GM10248 (cell line): ENCODE measurements around the gene ANP32A.

Experiments
- CTCF ChIA-PET: fragments of 300-600 bp; sonication (Branson Sonifier 250); formaldehyde crosslinking; extraction: SDS; loops from one replicate; lab custom pipeline; 2021; ENCODE audit warnings: antibody characterized with exemption; lab: Yijun Ruan, JAX
- POLR2A ChIA-PET: fragments of 350-650 bp; sonication (Branson Sonifier 250); formaldehyde crosslinking; extraction: SDS; loops from one replicate; lab custom pipeline; 2020; ENCODE audit warnings: antibody characterized with exemption; lab: Yijun Ruan, JAX
- DNase-seq: peaks from one replicate; pipeline ENCODE4 v3.0.0; 2012; ENCODE audit errors: extremely low spot score
- TF ChIP-seq, protein P1 (sequence below): IDR thresholded peaks from 2 replicates; pipeline ENCODE4 v1.5.1; 2012; ENCODE audit warnings: mild to moderate bottlenecking, low read depth; ENCODE audit errors: extremely low read depth, missing control alignments, control extremely low read depth

ANP32A gene

DNA sequence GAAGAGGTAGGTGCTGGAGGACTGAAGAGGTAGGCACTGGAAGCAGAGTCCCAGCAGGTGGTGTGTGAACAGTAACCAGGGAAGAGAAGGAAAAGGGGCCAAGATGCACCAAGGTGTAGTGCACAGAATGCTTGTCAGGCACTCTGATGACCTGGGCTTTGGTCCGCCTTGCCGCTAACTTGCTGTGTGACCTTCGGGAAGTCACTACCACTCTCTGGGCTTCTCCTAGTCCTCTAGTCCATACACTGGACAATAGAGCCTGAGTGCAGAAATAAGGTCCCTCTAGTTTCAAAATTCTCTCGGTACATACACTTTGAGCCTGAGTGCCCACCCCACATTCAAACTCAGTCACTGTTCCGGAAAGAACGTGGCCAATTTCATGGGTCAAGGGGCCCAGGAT lies 24.1 kb downstream of the ANP32A start:
- POLR2A ChIA-PET, result interaction anchor here (1.0 kb wide), 1 partner anchor 20 kb away, joined by 3 read pairs; no protein-coding TSS in a partner anchor
- no peak for DNase-seq
- TF ChIP-seq, protein P1, sequence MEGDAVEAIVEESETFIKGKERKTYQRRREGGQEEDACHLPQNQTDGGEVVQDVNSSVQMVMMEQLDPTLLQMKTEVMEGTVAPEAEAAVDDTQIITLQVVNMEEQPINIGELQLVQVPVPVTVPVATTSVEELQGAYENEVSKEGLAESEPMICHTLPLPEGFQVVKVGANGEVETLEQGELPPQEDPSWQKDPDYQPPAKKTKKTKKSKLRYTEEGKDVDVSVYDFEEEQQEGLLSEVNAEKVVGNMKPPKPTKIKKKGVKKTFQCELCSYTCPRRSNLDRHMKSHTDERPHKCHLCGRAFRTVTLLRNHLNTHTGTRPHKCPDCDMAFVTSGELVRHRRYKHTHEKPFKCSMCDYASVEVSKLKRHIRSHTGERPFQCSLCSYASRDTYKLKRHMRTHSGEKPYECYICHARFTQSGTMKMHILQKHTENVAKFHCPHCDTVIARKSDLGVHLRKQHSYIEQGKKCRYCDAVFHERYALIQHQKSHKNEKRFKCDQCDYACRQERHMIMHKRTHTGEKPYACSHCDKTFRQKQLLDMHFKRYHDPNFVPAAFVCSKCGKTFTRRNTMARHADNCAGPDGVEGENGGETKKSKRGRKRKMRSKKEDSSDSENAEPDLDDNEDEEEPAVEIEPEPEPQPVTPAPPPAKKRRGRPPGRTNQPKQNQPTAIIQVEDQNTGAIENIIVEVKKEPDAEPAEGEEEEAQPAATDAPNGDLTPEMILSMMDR, result no peak
- CTCF ChIA-PET, result interaction anchor here (1.2 to 3.3 kb wide), 4 partner anchors 8 to 21 kb away, joined by 6 to 39 read pairs (median 10); no protein-coding TSS in a partner anchor

DNA sequence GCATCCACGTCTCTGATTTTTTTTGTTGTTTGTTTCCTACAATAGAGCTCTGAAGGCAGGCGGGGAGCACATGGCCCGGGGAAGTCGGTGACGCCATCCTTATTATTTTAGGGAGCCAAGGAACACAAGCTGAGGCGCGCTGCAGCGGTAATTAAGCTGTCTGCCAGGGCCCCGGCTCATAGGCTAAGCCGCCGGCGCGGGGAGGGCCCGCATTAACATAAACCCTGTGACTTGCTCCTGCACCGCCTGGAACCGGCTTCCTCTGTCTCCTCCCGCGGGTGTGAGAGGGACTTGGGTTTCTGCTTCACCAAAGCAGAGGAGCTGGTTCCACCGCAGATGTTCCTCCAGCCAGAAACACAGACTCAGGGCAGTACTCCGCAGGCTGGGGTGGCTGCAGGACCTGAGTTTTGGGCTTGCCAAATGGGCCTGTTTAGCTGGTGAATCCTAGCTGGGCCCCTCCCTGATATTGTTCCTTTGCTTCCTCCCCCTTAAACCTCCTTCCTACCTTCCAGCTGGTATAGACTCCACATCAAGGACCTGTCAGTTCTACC lies 25.3 kb downstream of the ANP32A start:
- TF ChIP-seq, protein P1, result no peak
- peak; percentile 78 for DNase-seq
- CTCF ChIA-PET, result interaction anchor here (0.8 to 4.0 kb wide), 12 partner anchors 9 to 489 kb away, joined by 3 to 39 read pairs (median 6); no protein-coding TSS in a partner anchor
- POLR2A ChIA-PET, result interaction anchor here (0.7 to 1.9 kb wide), 3 partner anchors 10 to 658 kb away, joined by 3 to 6 read pairs (median 3); no protein-coding TSS in a partner anchor

DNA sequence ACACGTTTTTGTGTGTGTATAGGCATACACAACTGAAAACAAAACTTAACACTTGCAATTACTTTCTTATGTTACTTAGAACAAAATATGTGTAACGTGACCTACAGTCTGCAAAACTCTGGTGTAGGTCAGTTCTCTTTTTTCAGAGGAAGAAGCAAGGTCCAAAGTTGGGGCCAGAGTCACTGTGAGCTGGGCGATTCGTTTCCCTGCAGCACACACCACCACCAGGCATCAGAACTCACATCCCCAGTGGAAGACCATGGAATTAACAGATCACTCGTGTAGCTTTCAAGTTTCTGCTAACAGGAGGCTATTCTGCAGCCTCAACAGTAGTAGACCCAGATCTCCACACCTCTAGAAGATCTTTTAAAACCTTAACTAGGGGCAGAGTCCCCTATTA lies 25.8 kb downstream of the ANP32A start:
- no peak for DNase-seq
- POLR2A ChIA-PET, result interaction anchor here (0.7 to 1.9 kb wide), 4 partner anchors 10 to 658 kb away, joined by 3 to 6 read pairs (median 3); no protein-coding TSS in a partner anchor
- CTCF ChIA-PET, result interaction anchor here (0.9 to 4.0 kb wide), 10 partner anchors 10 to 489 kb away, joined by 3 to 39 read pairs (median 6); no protein-coding TSS in a partner anchor
- TF ChIP-seq, protein P1, result no peak

DNA sequence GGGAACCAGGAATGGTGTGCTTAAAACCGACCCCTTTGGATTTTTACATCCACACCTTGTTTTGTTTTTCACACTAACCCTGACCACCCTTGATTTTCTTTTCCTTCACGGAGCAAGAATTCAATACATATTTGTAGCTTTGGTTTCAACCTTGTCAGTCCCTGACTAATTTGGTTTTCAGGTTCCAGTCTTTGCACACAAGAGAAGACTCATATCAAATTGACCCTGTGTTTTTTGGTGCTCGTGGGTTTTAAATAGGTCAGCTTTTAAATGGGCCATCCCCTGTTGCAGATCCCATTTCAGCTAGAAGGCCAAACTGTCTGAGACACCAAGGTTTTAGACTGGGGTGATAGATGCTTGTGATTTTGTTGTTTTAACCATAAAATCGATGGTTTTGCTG lies 26.4 kb downstream of the ANP32A start:
- ChIA-PET POLR2A (interaction anchor here (0.7 to 1.9 kb wide), 4 partner anchors 11 to 659 kb away, joined by 3 to 6 read pairs (median 3); no protein-coding TSS in a partner anchor), CTCF (interaction anchor here (0.8 to 4.0 kb wide), 7 partner anchors 9 to 541 kb away, joined by 3 to 39 read pairs (median 9); no protein-coding TSS in a partner anchor)

DNA sequence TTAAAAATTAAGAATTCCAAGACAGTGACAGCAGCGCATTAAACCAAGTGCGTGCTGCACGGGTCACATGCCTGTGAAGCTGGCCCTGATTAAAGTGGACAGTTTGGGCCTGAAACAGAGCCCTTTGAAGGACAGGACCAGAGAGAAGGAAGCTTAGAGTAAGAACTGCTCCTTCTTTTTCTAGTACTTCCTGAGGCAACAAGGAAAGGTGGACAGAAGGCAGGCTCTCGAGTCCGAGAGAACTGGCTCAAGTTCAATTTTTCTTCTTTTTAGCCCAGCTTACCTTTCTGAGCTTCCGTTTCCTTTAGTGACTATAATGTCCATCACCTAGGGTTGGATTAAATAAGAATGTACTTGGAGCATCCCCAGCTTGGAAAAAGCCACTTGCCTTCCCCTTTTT lies 26.9 kb downstream of the ANP32A start:
- DNase-seq, result no peak
- ChIA-PET POLR2A (interaction anchor here (1.1 kb wide), 1 partner anchor 24 kb away, joined by 3 read pairs; no protein-coding TSS in a partner anchor), CTCF (interaction anchor here (0.8 to 4.0 kb wide), 4 partner anchors 8 to 540 kb away, joined by 3 to 39 read pairs (median 15); no protein-coding TSS in a partner anchor)
- TF ChIP-seq, protein P1, result no peak

More for the DNA sequence above, 26.4 kb downstream of the ANP32A start:
- TF ChIP-seq, protein P1, result no peak
- no peak for DNase-seq

DNA sequence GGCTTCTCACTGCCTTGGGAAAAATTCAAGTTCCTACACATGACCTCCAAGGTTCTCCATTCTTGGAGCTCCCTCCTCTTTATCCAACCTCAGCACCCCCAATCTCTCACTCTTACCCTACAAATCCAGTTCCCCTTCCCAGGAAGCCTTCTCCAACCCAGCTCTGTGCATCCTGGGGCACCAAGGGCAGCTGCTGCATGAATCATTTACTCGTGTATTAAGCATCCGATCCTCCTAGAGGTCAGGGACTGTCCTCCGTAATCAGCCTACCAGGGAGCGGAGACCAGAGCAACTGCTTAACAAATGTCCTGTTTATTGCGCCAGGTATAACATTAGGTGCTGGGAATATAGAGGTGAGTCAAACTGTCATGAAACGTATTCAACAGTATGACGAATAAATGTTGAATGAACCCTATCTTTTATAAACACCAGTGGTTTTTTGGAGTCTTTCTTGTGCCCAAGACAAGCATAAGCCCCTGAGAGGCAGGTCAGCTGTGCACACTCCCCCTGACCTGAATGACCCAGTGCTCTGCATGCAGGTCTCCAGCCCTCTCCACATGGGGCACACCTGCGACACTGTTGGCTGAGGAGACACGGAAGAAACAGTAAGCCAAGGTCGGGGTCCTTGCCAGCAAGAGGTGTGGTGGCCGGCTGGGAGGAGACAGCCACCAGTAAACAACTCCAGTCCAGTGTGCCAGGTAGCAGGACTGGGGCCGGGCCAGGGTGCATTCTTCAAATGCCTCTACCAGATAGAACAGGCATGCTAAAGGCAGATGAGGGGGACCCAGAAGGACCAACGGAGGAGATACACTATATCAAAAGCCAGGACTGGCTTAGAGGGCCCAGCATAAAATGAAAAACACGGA lies 27.6 kb downstream of the ANP32A start:
- DNase-seq, result no peak
- CTCF ChIA-PET, result interaction anchor here (0.8 to 4.0 kb wide), 4 partner anchors 8 to 539 kb away, joined by 3 to 39 read pairs (median 10); no protein-coding TSS in a partner anchor
- POLR2A ChIA-PET, result no interaction called here
- TF ChIP-seq, protein P1, result no peak
